Mammary microvascular endothelial cell (primary cell): Measurements from ENCODE around the gene MUSTN1. TPM values are rescaled to one million over a fixed set of nuclear protein-coding genes. Genes with fewer than 3 reads are reported as not detected.

Experiments
- total RNA-seq: library from RNA; depleted of rRNA; stranded (reverse); fragments of >200 nt; gene quantifications from 2 replicates; pipeline ENCODE4 v1.2.3, GENCODE V29; 2015

MUSTN1 gene
- total RNA-seq, result not detected in 2 replicates

DNA sequence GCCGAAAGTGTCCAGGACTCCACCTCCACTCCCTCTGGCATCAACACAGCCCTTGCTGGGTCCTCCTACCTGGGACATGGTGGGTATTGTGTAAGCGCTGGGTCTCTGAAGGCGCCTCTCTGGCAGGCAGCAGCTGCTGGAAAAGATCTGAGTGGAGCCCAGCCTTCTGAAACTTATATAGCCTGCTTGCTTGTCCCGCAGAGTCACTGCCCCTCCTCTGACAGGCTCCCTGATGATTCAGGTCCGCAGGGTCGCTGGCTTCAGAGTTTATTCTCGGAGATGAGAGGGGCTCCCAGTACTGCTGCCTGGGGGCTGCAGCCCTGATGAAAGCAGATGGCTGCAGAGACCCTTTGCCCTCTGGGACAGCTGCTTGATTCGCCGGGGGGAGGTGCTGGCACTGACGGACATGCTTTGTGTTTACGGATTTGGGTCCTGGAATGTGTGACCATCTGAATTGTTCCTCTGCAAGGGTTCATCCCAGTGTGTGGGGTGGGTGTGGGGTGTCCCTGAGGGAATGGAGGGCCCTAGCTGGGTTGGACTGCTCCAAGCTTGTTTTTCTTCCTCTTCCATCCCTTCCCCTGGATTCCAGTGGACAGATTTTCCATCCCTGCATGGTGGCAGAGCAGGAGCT lies at the start of gene MUSTN1:
Gene MUSTN1 (minus strand): TSS at position 149 of the 631 bp plus-strand sequence. CDS start 71 bp downstream, at position 78.

DNA sequence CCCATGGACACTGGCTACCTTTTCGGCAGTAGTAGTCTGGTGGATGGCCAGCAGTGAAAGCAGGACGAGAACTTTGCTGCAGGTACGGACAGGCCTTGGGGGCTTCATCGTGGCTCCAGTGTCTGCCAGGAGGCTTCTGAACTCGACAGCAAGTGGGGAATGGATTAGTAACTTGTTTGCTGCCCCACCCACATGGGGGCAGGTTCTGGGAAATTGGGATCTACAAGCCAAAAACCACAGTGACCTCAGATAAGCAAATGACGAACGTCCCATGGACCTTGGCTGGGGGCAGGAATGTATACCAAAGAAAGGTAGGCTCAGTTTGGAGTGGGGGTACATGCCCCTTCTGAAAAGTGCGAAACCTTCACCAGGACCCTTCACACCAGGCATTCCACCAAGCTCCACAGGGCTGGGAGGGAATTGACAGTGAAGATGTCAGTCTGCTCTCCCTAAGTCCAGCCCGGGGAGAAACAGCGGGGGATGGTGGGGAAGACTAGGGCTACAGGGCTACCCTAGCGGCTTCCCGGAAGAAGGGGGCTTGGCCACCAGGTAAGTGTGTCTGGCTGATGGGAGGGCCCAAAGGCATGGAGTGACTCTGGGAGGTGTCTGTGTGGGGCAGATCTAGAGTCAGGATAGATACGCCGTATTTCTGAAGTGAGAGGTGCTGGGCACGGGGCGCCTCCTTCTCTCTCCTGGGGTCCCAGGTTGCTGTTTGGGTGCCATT lies 4.1 kb downstream of the MUSTN1 start, which contains the start of gene ITIH4:
Gene ITIH4 (minus strand): TSS at position 138 of the 724 bp plus-strand sequence. CDS start 30 bp downstream, at position 108.

DNA sequence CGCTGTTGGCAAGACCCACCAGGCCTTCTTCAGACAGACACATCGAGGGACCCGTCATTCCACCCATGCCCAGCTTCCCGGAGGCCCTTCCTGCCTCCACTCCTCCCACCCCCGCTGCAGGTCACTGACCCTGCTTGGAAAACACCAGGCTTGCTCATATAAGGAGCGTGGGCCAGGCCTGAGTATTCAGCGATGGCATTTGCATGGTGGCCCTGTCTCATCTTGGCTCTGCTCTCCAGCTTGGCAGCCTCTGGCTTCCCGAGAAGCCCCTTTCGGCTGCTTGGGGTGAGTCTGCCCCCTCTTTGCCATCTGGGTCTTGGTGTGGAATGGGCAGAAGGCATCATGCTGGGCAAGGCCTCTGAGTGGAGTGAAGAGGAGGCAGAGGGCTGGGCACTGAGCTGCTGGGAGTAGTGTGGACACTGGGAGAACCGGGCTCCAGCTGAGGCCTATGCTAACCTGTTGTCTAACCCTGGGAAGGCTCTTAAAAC lies 40.2 kb downstream of the MUSTN1 start, which contains the start of gene ITIH3:
Gene ITIH3 (plus strand): TSS at position 185 of the 488 bp plus-strand sequence. CDS start 8 bp downstream, at position 193.

Other genes with a start within 250 kb of the MUSTN1 start
- 48.8 and 49.8 TPM in 2 replicates for gene PBRM1, start 149.1 kb downstream of the MUSTN1 start, total RNA-seq
- gene GNL3, start 149.0 kb downstream of the MUSTN1 start, total RNA-seq, result 100 and 102 TPM in 2 replicates
- gene GLT8D1, start 129.2 kb downstream of the MUSTN1 start, total RNA-seq, result 49.4 and 60.7 TPM in 2 replicates
- 189 TPM in 2 replicates for gene SPCS1, start 128.9 kb downstream of the MUSTN1 start, total RNA-seq
- gene NEK4, start 64.1 kb downstream of the MUSTN1 start, total RNA-seq, result 12.1 and 15.1 TPM in 2 replicates
- not detected in 2 replicates for gene ITIH1, start 57.4 kb downstream of the MUSTN1 start, total RNA-seq
- gene ITIH3, start 40.2 kb downstream of the MUSTN1 start, total RNA-seq, result not detected in 2 replicates
- gene ITIH4, start 4.3 kb downstream of the MUSTN1 start, total RNA-seq, result 0.15 TPM in 1 of 2 replicates, not detected in the other
- gene STIMATE, start 62.5 kb upstream of the MUSTN1 start, total RNA-seq, result 17.0 and 17.3 TPM in 2 replicates
- 1.3 and 2.5 TPM in 2 replicates for gene SFMBT1, start 211.1 kb upstream of the MUSTN1 start, total RNA-seq